Measurements from ENCODE around the gene FBXL16. TPM values are rescaled to one million over a fixed set of nuclear protein-coding genes. Genes with fewer than 3 reads are reported as not detected.
A peak's percentile ranks its signal among the peaks of the same experiment; 100 is the strongest.

The FBXL16 gene
- total RNA-seq, 1 donor = 0.54 TPM

- DNase-seq (ENCODE audit: low read depth in 2 of 3, low spot score in 2 of 3) = peak in 1 of 3 donors; percentile 52
Measured at GRCh38 chr16:648071-648780, 57.4 kb downstream of the FBXL16 start.

DNA sequence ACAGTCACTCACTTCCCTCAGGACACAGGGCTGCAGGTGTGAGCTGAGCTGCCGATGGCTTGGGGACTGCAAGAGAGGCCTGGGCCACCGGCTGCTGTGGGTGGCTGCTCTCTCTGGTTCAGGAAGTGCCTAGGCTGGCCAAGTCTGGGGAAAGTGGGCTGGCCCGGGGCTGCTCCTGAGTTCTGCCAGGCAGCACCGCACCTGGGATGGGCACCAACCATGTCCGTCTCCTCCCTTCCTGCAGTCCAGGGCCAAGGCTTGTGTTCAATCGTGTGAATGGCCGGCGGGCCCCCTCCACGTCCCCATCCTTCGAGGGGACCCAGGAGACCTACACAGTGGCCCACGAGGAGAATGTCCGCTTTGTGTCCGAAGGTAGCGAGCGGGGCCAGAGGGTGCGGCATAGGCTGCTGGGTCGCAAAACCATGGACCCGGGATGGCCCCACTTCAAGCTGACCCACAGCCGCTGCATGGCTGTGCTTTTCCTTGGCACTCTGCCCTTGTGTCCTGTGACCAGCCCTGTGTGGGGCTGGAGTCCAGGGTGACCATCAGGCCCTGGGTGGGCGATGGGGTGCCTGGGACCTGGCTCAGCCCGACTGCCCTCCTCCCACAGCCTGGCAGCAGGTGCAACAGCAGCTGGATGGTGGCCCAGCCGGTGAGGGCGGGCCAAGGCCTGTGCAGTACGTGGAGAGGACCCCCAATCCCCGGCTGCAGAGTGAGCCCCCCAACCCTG, 58.3 kb downstream of the FBXL16 start:
- no peak for DNase-seq (ENCODE audit: low read depth in 2 of 3, low spot score in 2 of 3)

- DNase-seq (ENCODE audit: low read depth in 2 of 3, low spot score in 2 of 3) = no peak
Measured at GRCh38 chr16:646679-647172, 58.9 kb downstream of the FBXL16 start.

DNA sequence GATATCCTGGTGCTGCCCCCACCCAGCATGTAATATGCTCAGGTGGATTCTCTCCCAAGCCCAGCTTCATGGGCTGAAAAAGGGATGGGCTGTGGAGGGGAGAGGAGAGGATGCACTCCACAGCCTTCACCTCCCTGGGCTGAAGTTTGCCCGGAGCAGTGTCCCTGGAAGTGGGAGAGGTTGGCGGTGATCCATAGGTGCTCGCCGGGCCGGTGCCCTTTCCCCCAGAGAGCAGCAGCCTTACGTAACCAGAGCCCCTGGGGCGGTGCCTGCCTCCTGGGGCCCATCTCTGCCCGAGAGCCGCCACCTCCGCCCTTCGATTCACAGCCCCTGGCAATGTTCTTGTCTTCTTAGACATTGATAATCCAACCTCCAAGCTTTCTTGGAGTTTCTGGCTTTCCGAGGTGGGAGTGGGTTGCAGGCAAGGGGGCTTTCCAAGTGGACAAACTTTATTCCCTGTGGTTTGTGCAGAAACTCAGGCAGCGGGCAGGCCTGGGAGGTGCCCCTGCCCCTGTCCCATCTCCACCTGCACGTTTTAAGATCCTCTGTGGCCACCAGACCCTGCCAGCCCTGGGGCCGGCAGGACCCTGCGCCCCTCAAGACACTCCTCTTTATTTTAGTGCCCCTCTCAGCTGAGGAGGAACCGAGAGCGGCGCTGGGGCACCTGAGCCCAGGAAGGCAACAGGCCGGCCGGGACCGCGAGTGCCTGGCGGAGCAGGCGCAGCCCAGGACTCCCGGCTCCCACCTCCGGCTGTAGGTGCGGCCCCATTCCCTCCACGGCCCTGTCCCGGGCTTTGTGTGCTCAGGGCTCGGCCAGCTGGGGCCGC, 59.5 kb downstream of the FBXL16 start:
- no peak for DNase-seq (ENCODE audit: low read depth in 2 of 3, low spot score in 2 of 3)

DNA sequence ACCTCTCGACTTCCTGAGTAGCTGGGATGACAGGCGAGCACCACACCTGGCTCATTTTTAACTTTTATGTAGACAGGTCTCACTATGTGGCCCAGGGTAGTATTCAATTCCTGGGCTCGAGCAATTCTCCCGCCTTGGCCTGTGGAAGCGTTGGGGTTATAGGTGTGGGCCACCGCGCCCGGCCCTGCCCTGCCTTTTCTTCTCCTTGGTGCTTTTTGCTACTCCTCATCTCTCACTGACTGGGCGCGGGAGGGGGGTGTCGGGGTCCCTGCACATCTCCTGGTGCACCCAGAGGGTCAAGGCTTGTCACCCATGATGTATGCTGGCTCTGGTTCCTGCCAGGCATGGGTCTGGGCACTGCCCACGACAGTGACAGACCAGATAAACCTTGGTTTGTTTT, 61.0 kb downstream of the FBXL16 start:
- no peak for DNase-seq (ENCODE audit: low read depth in 2 of 3, low spot score in 2 of 3)

GRCh38 chr16:643050-643368, 62.6 kb downstream of the FBXL16 start:
- no peak for DNase-seq (ENCODE audit: low read depth in 2 of 3, low spot score in 2 of 3)

Other genes starting within 250 kb of the FBXL16 start
- 59.2 TPM for gene CAPN15, start 178.1 kb downstream of the FBXL16 start, total RNA-seq
- under 0.01 TPM for gene PRR35, start 145.4 kb downstream of the FBXL16 start, total RNA-seq
- gene NHLRC4, start 138.8 kb downstream of the FBXL16 start, total RNA-seq = 14.3 TPM
- 36.9 TPM for gene PIGQ, start 135.8 kb downstream of the FBXL16 start, total RNA-seq
- 33.4 TPM for gene RAB40C, start 115.7 kb downstream of the FBXL16 start, total RNA-seq
- 0.27 TPM for gene WFIKKN1, start 74.8 kb downstream of the FBXL16 start, total RNA-seq
- gene METTL26, start 69.5 kb downstream of the FBXL16 start, total RNA-seq = 101 TPM
- gene MCRIP2, start 64.0 kb downstream of the FBXL16 start, total RNA-seq = 20.5 TPM
- 25.9 TPM for gene WDR90, start 56.4 kb downstream of the FBXL16 start, total RNA-seq
- 44.7 TPM for gene RHOT2, start 37.7 kb downstream of the FBXL16 start, total RNA-seq
- gene RHBDL1, start 30.1 kb downstream of the FBXL16 start, total RNA-seq = 0.54 TPM
- 73.2 TPM for gene STUB1, start 25.4 kb downstream of the FBXL16 start, total RNA-seq
- 68.9 TPM for gene JMJD8, start 21.5 kb downstream of the FBXL16 start, total RNA-seq
- 7.0 TPM for gene WDR24, start 15.4 kb downstream of the FBXL16 start, total RNA-seq
- gene METRN, start 9.3 kb upstream of the FBXL16 start, total RNA-seq = 5.1 TPM
- 25.3 TPM for gene ANTKMT, start 15.3 kb upstream of the FBXL16 start, total RNA-seq
- 2.7 TPM for gene CCDC78, start 20.6 kb upstream of the FBXL16 start, total RNA-seq
- 22.6 TPM for gene HAGHL, start 21.3 kb upstream of the FBXL16 start, total RNA-seq
- gene CIAO3, start 35.2 kb upstream of the FBXL16 start, total RNA-seq = 72.2 TPM
- gene MSLN, start 54.9 kb upstream of the FBXL16 start, total RNA-seq = under 0.01 TPM
- gene RPUSD1, start 82.6 kb upstream of the FBXL16 start, total RNA-seq = 42.5 TPM
- gene CHTF18, start 82.8 kb upstream of the FBXL16 start, total RNA-seq = 25.3 TPM
- not detected for gene GNG13, start 94.9 kb upstream of the FBXL16 start, total RNA-seq

Data from hematopoietic multipotent progenitor cell (in vitro differentiated cells).